ENCODE results near the gene PKN2.

DNA sequence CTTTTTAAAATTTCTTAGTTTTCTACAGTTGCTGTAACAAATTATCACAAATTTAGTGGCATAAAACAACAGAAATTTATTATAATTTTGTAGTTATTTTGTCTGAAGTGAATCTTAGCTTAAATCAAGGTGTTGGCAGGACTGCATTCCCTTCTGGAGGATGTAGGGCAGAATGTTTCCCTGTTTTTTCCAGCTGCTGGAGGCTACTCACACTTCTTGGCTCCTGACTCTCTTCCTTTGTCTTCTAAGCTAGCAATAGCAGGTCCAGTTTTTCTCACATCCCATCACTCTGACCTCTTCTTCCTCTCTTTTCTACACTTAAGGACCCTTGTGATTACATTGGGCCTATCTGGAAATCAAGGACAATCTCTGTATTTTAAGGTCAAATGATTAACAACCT lies 84.1 kb downstream of the PKN2 start:
- TF ChIP-seq, protein P1, sequence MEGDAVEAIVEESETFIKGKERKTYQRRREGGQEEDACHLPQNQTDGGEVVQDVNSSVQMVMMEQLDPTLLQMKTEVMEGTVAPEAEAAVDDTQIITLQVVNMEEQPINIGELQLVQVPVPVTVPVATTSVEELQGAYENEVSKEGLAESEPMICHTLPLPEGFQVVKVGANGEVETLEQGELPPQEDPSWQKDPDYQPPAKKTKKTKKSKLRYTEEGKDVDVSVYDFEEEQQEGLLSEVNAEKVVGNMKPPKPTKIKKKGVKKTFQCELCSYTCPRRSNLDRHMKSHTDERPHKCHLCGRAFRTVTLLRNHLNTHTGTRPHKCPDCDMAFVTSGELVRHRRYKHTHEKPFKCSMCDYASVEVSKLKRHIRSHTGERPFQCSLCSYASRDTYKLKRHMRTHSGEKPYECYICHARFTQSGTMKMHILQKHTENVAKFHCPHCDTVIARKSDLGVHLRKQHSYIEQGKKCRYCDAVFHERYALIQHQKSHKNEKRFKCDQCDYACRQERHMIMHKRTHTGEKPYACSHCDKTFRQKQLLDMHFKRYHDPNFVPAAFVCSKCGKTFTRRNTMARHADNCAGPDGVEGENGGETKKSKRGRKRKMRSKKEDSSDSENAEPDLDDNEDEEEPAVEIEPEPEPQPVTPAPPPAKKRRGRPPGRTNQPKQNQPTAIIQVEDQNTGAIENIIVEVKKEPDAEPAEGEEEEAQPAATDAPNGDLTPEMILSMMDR (IDR thresholded peaks at IDR 0.05 in 4 of 5, conservative IDR thresholded peaks at IDR 0.05 in 1 of 5), result no peak
- no peak for TF ChIP-seq POLR2A (IDR thresholded peaks at IDR 0.05)

All from gastrocnemius medialis (tissue), 4 donors.